ENCODE results near the gene EXOC4.

- TF ChIP-seq CREB1 (IDR thresholded peaks at IDR 0.05) (no peak), POLR2A (IDR thresholded peaks at IDR 0.05; ENCODE audit: control extremely low read depth in 1 of 2, low read depth in 2 of 2, low read length in 2 of 2) (no peak)
- TF ChIP-seq, protein P1, sequence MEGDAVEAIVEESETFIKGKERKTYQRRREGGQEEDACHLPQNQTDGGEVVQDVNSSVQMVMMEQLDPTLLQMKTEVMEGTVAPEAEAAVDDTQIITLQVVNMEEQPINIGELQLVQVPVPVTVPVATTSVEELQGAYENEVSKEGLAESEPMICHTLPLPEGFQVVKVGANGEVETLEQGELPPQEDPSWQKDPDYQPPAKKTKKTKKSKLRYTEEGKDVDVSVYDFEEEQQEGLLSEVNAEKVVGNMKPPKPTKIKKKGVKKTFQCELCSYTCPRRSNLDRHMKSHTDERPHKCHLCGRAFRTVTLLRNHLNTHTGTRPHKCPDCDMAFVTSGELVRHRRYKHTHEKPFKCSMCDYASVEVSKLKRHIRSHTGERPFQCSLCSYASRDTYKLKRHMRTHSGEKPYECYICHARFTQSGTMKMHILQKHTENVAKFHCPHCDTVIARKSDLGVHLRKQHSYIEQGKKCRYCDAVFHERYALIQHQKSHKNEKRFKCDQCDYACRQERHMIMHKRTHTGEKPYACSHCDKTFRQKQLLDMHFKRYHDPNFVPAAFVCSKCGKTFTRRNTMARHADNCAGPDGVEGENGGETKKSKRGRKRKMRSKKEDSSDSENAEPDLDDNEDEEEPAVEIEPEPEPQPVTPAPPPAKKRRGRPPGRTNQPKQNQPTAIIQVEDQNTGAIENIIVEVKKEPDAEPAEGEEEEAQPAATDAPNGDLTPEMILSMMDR (IDR thresholded peaks at IDR 0.05; ENCODE audit: control extremely low read depth in 1 of 3, insufficient read depth in 1 of 3, low read depth in 1 of 3, low read length in 3 of 3) = no peak
Observed at GRCh38 chr7:133934262-133934976, 681.5 kb downstream of the EXOC4 start.
